Testis (tissue), 3 donors: ENCODE measurements around the gene POLR1E. TPM values are rescaled to one million over a fixed set of nuclear protein-coding genes. Genes with fewer than 3 reads are reported as not detected.

Experiments used
- DNase-seq: peaks from one replicate; pipeline ENCODE4 v3.0.0-alpha.2; 2019
- H3K27ac ChIP-seq, 2 donors: fragments of 200-600 bp; sonication (generic); one replicate each; pipeline ENCODE4 v1.5.1; 2019
- H3K27me3 ChIP-seq: fragments of 200-600 bp; sonication (generic); one replicate; pipeline ENCODE4 v1.5.1; 2019
- H3K36me3 ChIP-seq: fragments of 200-600 bp; sonication (generic); one replicate; pipeline ENCODE4 v1.5.1; 2017; ENCODE audit warnings: low read depth; ENCODE audit errors: missing control alignments
- H3K4me1 ChIP-seq: fragments of 200-600 bp; sonication (generic); one replicate; pipeline ENCODE4 v1.5.1; 2019
- H3K4me3 ChIP-seq, 2 donors: fragments of 200-600 bp; sonication (generic); one replicate each; pipeline ENCODE4 v1.5.1; 2017 to 2019
- H3K9me3 ChIP-seq: fragments of 200-600 bp; sonication (generic); one replicate; pipeline ENCODE4 v1.5.1; 2017
- POLR2A ChIP-seq: fragments of 450-650 bp; IDR thresholded peaks from one replicate; pipeline ENCODE4 v1.6.1; 2017; ENCODE audit warnings: antibody characterized with exemption, mild to moderate bottlenecking, moderate library complexity
- WGBS, 2 donors: methylation state at CpG; one replicate each; pipeline ENCODE4 v1.1.5; 2018; 5-methylcytosine and 5-hydroxymethylcytosine counted together
- intact Hi-C: fragments of 100-400 bp; cut with DNase I; formaldehyde crosslinking; loops from one replicate; pipeline ENCODE4 v1.15.1; 2023; ENCODE audit warnings: low total_unique reads
- polyA plus RNA-seq: library from polyadenylated mRNA; stranded (reverse); fragments of 350-450 nt; fragmentation: Illumina TruSeq; extraction: RNeasy Lipid Tissue Mini Kit (QIAGEN cat#74804); gene quantifications from one replicate; pipeline ENCODE4 v1.2.3, GENCODE V29; 2014; ENCODE audit warnings: low read depth, low replicate concordance; ENCODE audit not compliant: insufficient read depth
- total RNA-seq, 2 donors: library from RNA; depleted of rRNA; stranded (reverse); fragments of >200 nt; gene quantifications; one replicate each; pipeline ENCODE4 v1.2.3, GENCODE V29; 2016
- TF ChIP-seq, protein P1 (sequence below), 3 experiments: fragments of 450-650 bp in 2 of 3; fragments of 200-600 bp in 1 of 3; sonication (generic) in 1 of 3; IDR thresholded peaks; one replicate each; pipeline ENCODE4 v1.5.1; 2016 to 2019; ENCODE audit warnings: antibody characterized with exemption in 3 of 3, mild to moderate bottlenecking in 2 of 3, moderate library complexity in 1 of 3

Gene POLR1E
- total and polyA plus RNA-seq, 3 donors from 2014 or later = 18.6 to 23.8 (median 20.6) TPM

DNA sequence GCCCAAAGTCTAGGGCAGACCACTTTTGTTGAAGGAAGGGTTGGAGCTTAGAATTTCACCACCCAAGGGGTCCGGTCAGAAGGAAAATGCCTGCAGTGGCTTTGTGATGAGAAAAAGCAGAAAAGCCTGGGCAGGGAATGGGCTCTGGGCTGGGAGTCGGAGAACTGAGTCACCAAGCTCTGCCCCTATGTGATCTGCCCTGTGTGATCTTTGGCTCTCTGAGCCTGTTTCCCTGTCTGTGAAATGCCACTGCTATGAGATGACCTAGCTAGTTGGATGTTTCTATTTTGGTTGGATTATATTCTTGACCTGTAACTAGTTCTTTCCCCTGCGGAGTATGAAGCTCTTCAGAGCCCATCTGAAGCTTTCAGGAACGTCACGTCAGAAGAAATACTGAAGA, 9.8 kb downstream of the POLR1E start:
- TF ChIP-seq, protein P1, sequence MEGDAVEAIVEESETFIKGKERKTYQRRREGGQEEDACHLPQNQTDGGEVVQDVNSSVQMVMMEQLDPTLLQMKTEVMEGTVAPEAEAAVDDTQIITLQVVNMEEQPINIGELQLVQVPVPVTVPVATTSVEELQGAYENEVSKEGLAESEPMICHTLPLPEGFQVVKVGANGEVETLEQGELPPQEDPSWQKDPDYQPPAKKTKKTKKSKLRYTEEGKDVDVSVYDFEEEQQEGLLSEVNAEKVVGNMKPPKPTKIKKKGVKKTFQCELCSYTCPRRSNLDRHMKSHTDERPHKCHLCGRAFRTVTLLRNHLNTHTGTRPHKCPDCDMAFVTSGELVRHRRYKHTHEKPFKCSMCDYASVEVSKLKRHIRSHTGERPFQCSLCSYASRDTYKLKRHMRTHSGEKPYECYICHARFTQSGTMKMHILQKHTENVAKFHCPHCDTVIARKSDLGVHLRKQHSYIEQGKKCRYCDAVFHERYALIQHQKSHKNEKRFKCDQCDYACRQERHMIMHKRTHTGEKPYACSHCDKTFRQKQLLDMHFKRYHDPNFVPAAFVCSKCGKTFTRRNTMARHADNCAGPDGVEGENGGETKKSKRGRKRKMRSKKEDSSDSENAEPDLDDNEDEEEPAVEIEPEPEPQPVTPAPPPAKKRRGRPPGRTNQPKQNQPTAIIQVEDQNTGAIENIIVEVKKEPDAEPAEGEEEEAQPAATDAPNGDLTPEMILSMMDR (IDR thresholded peaks at IDR 0.05) = no peak
- 93 to 96% methylated on average over 5 of the region's 5 CpGs for whole genome bisulfite sequencing, 2 donors

DNA sequence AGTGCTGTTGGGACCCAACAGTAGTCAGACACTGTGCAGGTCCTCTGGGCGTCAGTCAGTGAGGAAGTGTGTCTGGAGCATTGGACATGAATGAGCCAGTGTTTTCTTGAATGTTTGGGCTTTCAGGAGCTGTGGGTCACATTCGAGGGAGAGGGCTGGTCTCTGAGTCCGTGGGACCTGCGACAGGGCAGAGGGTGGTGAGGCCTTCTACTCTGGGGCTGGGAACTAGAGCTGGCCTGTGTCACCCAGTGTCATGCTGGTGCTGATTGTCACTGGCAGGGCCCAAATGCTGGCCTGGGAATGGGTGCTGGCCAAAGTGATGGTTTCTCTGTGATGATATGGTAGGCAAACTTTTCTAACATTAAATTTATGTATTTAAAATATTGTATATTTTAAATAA, 10.3 kb downstream of the POLR1E start:
- intact Hi-C loops = no loop called here
- H3K4me3 ChIP-seq = no peak overlapping the region
- H3K36me3 ChIP-seq = no peaks in the 10 kb centered on the region
- H3K27ac ChIP-seq = no peak overlapping the region
- 61 to 79% methylated on average over 4 of the region's 4 CpGs for WGBS, 2 donors
- DNase-seq = no peak
- no peaks in the 10 kb centered on the region for H3K9me3 ChIP-seq
- H3K4me1 ChIP-seq = peaks cover under 1% of the 10 kb centered on the region
- no peaks in the 10 kb centered on the region for H3K27me3 ChIP-seq
- TF ChIP-seq, protein P1 (IDR thresholded peaks at IDR 0.05) = no peak
- TF ChIP-seq POLR2A = no peak

More for the DNA sequence above, 9.8 kb downstream of the POLR1E start:
- no peak overlapping the region for H3K4me3 ChIP-seq
- H3K36me3 ChIP-seq = no peaks in the 10 kb centered on the region
- no peaks in the 10 kb centered on the region for H3K9me3 ChIP-seq
- intact Hi-C loops = no loop called here
- no peak for DNase-seq
- no peaks in the 10 kb centered on the region for H3K27me3 ChIP-seq
- no peak overlapping the region for H3K27ac ChIP-seq
- no peaks in the 10 kb centered on the region for H3K4me1 ChIP-seq

DNA sequence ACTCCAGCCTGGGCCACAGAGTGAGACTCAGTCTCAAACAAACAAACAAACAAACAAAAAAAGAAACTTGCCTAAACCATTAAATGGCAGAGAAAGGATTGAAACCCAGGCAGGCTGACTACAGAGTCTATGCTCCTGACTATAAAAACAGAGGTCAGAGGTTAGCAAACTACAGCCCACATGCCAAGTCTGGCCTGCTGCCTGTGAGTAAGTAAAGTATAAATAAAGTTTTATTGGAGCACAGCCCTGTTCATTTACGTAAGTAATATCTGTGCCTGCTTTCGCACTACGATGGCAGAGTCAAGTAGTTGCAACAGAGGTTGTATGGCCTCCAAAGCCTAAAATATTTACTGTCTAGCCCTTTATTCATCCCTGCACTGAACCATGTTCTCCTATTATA, 11.6 kb downstream of the POLR1E start:
- Histone ChIP-seq H3K36me3 (no peaks in the 10 kb centered on the region), H3K4me1 (peaks cover 9% of the 10 kb centered on the region), H3K27ac (no peak overlapping the region), H3K27me3 (no peaks in the 10 kb centered on the region), H3K9me3 (no peaks in the 10 kb centered on the region), H3K4me3 (no peak overlapping the region)
- 92 to 99% methylated on average over 3 of the region's 3 CpGs for WGBS, 2 donors
- intact Hi-C loops = no loop called here
- TF ChIP-seq, protein P1 (IDR thresholded peaks at IDR 0.05) = no peak
- TF ChIP-seq POLR2A = no peak
- no peak for DNase-seq

DNA sequence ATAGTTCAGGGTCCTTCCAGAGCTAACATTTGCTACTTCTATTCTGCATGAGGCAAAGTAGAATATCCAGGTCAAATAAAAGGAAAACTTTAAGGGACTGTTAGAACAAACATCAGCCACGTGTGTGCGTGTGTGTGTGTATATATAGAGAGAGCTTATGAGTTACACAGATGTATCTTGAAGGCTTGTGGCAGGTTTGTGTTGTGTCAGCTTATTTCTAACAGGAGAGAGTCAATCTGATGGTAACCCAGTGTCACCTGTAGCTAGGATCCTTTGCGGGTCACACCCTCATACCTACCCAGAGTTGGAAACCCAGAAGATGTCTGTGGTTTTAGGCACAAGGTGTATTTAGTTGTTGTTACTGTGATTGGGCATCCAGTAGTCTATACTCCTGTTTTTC, 12.7 kb downstream of the POLR1E start:
- TF ChIP-seq, protein P1 (IDR thresholded peaks at IDR 0.05) = no peak
- Histone ChIP-seq H3K27me3 (no peaks in the 10 kb centered on the region), H3K9me3 (no peaks in the 10 kb centered on the region), H3K4me1 (peaks cover 11% of the 10 kb centered on the region), H3K36me3 (no peaks in the 10 kb centered on the region), H3K27ac (no peak overlapping the region), H3K4me3 (no peak overlapping the region)
- DNase-seq = no peak
- 62 to 63% methylated on average over 3 of the region's 3 CpGs for WGBS, 2 donors
- intact Hi-C loops = no loop called here

DNA sequence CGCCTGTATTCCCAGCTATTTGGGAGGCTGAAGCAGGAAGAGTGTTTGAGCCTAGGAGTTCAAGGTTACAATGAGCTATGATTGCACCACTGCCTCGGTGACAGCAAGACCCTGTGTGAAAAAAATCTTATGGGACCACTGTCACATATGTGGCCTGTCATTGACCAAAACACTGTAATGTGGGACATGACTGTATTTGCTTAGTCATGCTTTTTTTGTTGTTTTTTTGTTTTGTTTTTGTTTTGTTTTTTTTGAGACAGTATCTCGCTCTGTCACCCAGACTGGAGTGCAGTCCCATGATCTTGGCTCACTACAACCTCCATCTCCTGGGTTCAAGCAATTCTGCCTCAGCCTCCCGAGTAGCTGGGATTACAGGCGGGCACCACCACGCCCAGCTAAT, 13.5 kb downstream of the POLR1E start:
- no peaks in the 10 kb centered on the region for H3K36me3 ChIP-seq
- H3K4me1 ChIP-seq = peaks cover 11% of the 10 kb centered on the region
- no peak overlapping the region for H3K4me3 ChIP-seq
- intact Hi-C loops = no loop called here
- no peaks in the 10 kb centered on the region for H3K9me3 ChIP-seq
- H3K27ac ChIP-seq = no peak overlapping the region
- DNase-seq = no peak
- TF ChIP-seq POLR2A = no peak
- TF ChIP-seq, protein P1 (IDR thresholded peaks at IDR 0.05) = no peak
- H3K27me3 ChIP-seq = no peaks in the 10 kb centered on the region
- 86 to 92% methylated on average over 6 of the region's 6 CpGs for WGBS, 2 donors
